ENCODE data around the gene SERPINB4.
"Not testable (repeated sequence)": the region's sequence is repeated elsewhere in the genome, so short reads cannot be mapped to it uniquely, and the experiment has no call there.

SERPINB4 gene

GRCh38 chr18:63644142-63644541 lies at the start of gene SERPINB4:
SERPINB4 (minus strand) TSS chr18:63644256; CDS start chr18:63643577, 679 bp downstream.
- DNase-seq, result not testable (repeated sequence)

- DNase-seq, result no peak
Measured at GRCh38 chr18:63689064-63689463, 45.0 kb upstream of the SERPINB4 start.

GRCh38 chr18:63686871-63687270 lies 42.8 kb upstream of the SERPINB4 start:
- DNase-seq, result no peak

- no peak for DNase-seq
Measured at GRCh38 chr18:63684718-63685117, 40.7 kb upstream of the SERPINB4 start.

GRCh38 chr18:63683890-63684289 lies 39.8 kb upstream of the SERPINB4 start:
- no peak for DNase-seq

DNA sequence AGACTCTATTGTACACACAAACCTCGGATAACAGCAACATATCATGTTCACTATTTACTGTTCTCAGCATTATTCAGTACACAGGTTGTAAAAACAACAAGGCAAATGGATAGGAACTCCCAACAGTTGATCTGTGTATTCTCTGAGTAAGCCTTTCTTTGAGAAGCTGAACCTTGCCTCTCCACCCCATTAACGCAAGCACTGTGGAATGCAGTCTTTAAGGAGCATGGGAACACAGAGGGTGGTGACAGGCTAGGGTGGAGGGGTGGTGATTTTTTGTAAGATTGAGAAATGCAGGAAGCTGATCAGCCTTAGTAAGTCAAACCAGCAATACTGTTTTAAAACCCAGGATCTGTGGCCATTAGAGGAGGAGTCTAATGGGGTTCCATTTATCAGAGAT lies 39.1 kb upstream of the SERPINB4 start:
- DNase-seq, result no peak

GRCh38 chr18:63681449-63682340 lies 37.6 kb upstream of the SERPINB4 start:
- DNase-seq, result no peak

DNA sequence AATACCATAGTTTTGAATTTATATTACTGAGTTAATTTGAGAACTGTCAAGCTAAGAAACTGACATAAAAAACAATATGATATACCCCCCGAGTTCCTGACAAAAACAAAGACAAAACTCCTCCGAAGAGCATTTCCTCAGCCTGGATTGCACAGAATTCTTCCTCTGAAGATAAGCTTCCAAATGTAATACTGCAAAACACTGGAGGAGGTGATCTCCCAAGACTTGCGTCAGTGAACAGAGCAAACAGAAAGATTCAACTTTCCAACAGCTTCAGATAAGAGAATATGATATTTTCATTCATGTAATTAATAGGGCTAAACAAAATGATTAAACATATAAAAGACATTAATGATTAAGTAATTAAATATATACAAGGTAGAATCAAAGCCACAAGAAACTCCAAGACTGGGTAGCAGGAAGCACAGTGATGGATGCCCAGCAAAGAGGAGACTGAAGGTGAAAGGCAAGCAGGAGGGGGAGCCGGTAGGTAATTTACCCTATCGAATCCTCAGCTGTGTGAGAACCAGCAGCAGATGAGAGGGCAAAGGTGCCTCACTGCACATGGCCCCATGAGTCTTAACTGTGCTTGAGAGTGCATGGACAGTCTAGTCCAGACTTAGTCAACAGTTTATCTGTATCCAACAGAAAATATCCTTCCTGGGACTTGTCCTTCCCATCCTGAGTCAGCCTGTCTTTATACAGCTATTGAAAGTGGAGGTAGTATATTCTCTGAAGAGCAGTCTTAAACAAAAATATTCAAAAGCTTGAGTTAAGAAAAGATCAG lies 36.0 kb upstream of the SERPINB4 start:
- no peak for DNase-seq

DNA sequence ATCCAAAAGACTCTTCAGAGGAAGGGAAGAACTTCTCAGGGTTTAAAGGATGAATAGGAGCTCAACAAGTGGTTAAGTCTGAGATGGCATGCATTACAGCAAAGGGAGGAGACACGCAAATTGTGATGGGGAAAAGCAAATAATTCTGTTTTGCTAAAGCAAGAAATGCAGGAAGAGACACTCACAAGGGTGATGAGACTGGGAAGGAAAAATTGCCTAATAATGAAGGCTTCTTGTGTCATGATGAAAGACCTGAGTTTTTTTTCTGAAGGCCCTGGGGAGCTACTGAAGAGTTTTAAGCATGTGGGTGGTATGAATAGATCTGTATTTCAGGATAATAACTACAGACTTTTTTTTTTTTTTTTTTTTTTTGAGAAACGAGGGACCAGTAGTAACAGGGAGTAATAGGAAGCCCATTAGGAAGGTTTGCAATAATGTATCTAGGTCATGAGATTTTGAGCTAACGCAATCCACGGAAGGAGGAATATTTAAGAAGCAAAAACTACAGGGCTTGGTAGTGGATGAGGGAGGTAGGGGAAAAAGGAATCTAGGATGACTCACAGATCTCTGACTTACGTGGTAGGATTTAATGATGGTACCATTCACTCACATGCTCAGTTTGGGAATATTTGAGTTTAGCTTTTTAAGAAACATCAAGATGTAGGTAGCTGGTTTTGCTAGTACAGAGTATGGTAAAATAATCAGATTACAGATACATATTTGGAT lies 33.6 kb upstream of the SERPINB4 start:
- no peak for DNase-seq

- DNase-seq, result no peak
Measured at GRCh38 chr18:63676526-63677323, 32.7 kb upstream of the SERPINB4 start.

- no peak for DNase-seq
Measured at GRCh38 chr18:63664571-63664970, 20.5 kb upstream of the SERPINB4 start.

DNA sequence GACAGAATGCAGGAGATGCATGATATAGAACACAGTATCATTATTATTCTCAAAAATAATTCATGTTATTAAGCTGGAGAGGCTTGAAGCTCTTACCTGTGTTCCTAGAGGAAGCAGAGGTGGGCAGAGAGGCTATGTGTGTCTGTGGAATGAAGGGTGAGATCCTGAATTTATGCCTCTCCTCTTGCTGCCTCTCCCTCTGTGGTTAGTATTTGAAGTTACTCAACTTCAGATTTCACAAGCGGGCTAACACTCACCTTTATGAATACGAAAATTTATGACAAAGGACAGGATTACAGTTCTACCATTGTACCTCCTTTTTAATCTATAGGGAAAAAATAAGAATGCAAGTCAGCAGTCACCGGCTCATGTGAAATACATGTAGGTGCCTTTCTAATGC lies 17.7 kb upstream of the SERPINB4 start, which contains the start of gene SERPINB3:
TSS of gene SERPINB3 (minus strand) at position 144 of the 400 bp plus-strand sequence. CDS start 677 bp downstream, outside the sequence.
- not testable (repeated sequence) for DNase-seq

DNA sequence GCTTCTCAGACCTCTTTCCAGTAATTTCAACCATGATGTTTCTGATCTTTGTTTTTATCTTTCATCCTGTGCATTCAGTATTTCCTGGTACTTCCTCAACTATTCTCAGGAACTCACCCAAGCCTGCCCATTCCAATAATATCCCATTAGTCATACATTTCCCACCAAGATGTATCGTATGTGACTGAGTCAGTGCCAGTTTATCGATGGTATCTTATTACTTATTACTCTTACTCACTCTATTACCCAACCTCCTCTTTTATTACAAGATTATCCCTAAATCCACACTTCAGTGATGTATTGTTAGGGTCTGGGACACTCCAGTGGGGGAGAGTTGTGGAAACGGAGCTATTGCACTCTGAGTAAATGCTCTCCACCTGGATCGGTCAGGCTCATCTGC lies 14.9 kb upstream of the SERPINB4 start:
- not testable (repeated sequence) for DNase-seq

- not testable (repeated sequence) for DNase-seq
Measured at GRCh38 chr18:63650271-63650670, 6.2 kb upstream of the SERPINB4 start.

GRCh38 chr18:63648241-63648640 lies 4.2 kb upstream of the SERPINB4 start:
- DNase-seq, result no peak

DNA sequence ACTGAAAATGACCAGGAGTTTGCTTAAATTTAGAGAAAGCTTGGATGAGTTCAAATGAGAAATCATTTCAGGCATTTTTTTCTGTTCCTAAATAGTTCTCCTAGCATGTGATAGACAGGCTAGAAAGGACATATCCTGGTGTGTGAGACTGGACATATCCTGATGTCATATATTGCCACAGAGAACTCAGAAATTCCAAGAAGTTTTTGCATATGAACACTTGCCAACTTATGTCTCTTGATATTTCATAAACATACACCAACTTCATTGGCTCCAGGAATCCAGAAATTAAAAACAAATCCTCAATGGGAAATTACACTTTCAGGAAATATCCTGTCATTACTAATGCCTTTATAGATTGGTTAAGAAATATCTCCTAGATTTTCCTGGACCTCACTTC lies 2.9 kb upstream of the SERPINB4 start:
- no peak for DNase-seq

DNA sequence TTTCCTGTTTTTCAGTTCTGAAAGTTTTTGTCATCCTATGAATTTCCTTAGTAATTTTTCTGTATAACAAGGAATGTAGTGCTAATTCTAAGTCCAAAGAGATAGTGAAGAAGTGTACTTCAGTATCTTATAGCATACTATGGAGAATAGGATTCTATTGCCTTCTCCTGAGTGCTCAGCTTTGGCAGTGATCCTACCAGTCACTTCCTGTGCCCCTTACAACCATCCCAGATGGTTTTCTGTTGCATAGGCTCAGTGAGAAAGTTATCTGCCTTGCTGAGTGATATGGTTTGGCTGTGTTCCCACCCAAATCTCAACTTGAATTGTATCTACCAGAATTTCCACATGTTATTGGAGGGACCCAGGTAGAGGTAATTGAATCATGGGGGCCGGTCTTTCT lies 638 bp upstream of the SERPINB4 start:
- DNase-seq, result not testable (repeated sequence)

- not testable (repeated sequence) for DNase-seq
Measured at GRCh38 chr18:63642668-63643356, 1.2 kb downstream of the SERPINB4 start.

DNA sequence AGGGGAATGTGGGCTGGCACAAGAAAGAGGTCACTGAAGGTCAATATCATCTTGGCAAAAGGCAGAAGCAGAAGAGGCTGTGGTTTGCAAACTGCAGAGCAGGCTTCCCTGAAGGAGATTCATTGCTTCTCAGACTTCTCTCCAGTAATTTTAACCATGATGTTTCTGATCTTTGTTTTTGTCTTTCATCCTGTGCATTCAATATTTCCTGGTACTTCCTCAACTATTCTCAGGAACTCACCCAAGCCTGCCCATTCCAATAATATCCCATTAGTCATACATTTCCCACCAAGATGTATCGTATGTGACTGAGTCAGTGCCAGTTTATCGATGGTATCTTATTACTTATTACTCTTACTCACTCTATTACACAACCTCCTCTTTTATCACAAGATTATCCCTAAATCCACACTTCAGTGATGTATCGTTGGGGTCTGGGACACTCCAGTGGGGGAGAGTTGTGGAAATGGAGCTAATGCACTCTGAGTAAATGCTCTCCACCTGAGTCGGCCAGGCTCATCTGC lies 2.8 kb downstream of the SERPINB4 start:
- not testable (repeated sequence) for DNase-seq

- no peak for DNase-seq
Measured at GRCh38 chr18:63637703-63638102, 6.4 kb downstream of the SERPINB4 start.

GRCh38 chr18:63627819-63628218 lies 16.2 kb downstream of the SERPINB4 start:
- no peak for DNase-seq
